Cardiac fibroblast (primary cell): ENCODE results near the gene DET1.

ENCODE experiments used
- DNase-seq, 2 donors: peaks; one replicate each; pipeline versions ENCODE4 v3.0.0 to v3.0.0-alpha.2; 2010; ENCODE audit warnings: low read depth in 2 of 2
- H3K4me3 ChIP-seq, 2 donors: replicated peaks in 1 of 2; 1 replicate in 1 of 2; 2 replicates in 1 of 2; pipeline ENCODE4 v1.5.1; 2011; ENCODE audit warnings: low read depth in 2 of 2, low read length in 2 of 2, mild to moderate bottlenecking in 2 of 2, moderate library complexity in 1 of 2
- CTCF ChIP-seq: IDR thresholded peaks from one replicate; pipeline ENCODE4 v1.5.1; 2011; ENCODE audit warnings: low read depth, mild to moderate bottlenecking, low read length, inconsistent platforms

The DET1 gene

GRCh38 chr15:88546248-88547129 lies at the start of gene DET1:
Gene DET1 (minus strand): TSS chr15:88546681. CDS start chr15:88531705, 14,976 bp downstream.
- peak; percentile 77 for TF ChIP-seq CTCF
- H3K4me3 ChIP-seq, result peak within 1 kb of the TSS; percentile 69 to 73
- DNase-seq, result peak; percentile 95 to 97

GRCh38 chr15:88591384-88591783 lies 44.9 kb upstream of the DET1 start:
- DNase-seq, result no peak
- no peak overlapping the region for H3K4me3 ChIP-seq
- no peak for TF ChIP-seq CTCF

DNA sequence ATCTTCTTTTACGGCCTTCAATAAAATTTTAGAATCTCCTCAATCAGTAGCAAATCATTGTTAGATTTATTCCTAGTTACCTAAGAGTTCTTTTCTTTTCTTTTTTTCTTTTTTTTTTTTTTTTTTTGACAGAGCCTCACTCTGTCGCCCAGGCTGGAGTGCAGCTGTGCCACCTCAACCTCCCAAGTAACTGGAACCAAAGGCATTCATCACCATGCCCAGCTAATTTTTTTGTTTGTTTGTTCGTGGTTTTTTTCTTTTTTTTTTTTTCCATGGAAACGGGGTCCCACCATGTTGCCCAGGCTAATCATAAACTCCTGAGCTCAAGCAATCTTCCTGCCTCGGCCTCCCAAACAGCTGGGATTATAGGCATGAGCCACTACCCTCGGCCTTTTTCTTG lies 44.3 kb upstream of the DET1 start:
- no peak for DNase-seq
- TF ChIP-seq CTCF, result no peak
- H3K4me3 ChIP-seq, result no peak overlapping the region

DNA sequence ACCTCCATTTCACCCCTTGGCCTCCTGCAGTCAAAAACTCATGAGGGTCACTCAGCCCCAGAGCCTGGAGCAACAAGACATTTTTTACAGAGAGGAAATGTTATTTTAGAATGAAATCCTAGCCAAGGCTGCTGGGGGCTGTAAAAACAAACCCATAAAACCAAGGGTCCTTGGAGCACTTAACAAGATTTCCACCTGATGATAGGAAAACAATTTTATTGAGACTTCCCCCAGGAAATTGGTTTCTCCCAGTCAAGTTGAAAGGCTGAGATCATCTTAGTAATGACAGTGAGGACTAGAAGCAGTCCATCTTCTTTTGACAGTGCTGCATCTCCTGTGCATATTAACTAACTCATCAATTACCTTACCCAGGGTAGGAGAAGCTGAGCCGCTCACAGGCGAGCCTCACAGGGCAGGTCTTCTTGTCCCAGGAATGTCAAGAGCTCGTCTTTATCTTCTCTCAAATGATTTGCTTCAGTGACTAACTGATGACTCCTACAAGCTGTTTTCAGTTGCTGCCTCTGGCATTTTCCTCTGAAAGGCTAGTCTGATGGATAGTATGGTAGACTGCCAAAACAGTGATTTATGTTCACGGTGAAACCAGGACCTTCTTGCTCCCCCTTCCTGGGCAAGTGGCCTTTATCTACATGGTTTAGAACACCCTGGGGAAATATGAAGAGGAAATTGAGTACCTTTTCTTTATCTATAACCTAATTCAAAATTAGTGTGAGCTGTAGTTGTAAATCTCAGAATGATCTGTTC lies 40.1 kb upstream of the DET1 start:
- DNase-seq, result peak; percentile 12 to 19
- no peak for TF ChIP-seq CTCF
- H3K4me3 ChIP-seq, result no peak overlapping the region

DNA sequence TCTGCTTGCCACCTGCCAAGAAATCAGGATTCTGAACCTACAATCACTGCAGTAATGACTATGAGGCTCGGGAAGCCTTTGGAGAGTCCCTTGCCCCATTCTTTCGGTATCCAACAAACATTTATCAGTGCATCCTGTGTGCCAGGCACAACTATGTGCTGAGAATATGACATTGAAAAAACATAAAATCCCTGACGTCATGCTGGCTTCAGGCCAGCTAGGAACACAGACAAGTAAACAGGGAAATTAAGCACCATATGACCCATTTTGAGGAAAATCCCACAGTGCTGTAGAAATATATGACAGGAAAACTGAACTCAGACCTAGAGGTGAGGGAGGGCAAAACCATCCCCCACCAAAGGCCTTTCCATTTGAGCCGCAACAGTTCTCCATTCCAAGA lies 34.1 kb upstream of the DET1 start:
- no peak overlapping the region for H3K4me3 ChIP-seq
- TF ChIP-seq CTCF, result no peak
- DNase-seq, result no peak

- no peak for DNase-seq
- no peak for TF ChIP-seq CTCF
- no peak overlapping the region for H3K4me3 ChIP-seq
These were observed 32.8 kb upstream of the DET1 start for GRCh38 chr15:88579322-88579721.
